Mesothelial cell of epicardium (in vitro differentiated cells): ENCODE results near the gene GEMIN2. TPM values are rescaled to one million over a fixed set of nuclear protein-coding genes. Genes with fewer than 3 reads are reported as not detected.
A peak's percentile ranks its signal among the peaks of the same experiment; 100 is the strongest.
"Not testable (repeated sequence)": the region's sequence is repeated elsewhere in the genome, so short reads cannot be mapped to it uniquely, and the experiment has no call there.

Experiments used
- DNase-seq, 2 experiments: peaks; one replicate each; pipeline ENCODE4 v3.0.0; 2021; ENCODE audit warnings: low spot score in 2 of 2; ENCODE audit not compliant: unreplicated experiment in 2 of 2
- H3K27ac Mint-ChIP-seq: 2 replicates; pipeline ENCODE4 v1.8.0; 2021; ENCODE audit warnings: mixed read lengths
- H3K27me3 Mint-ChIP-seq: 2 replicates; pipeline ENCODE4 v1.8.0; 2021; ENCODE audit warnings: low read depth, mixed read lengths
- H3K36me3 Mint-ChIP-seq: 2 replicates; pipeline ENCODE4 v1.8.0; 2021; ENCODE audit warnings: mixed read lengths
- H3K4me1 Mint-ChIP-seq: 2 replicates; pipeline ENCODE4 v1.8.0; 2021; ENCODE audit warnings: mixed read lengths
- H3K4me3 Mint-ChIP-seq: 2 replicates; pipeline ENCODE4 v1.8.0; 2021; ENCODE audit warnings: mild to moderate bottlenecking, moderate library complexity, mixed read lengths
- H3K9me3 Mint-ChIP-seq: 2 replicates; pipeline ENCODE4 v1.8.0; 2021; ENCODE audit warnings: mixed read lengths
- CTCF ChIP-seq: fragments of 200-600 bp; sonication (generic); IDR thresholded peaks from one replicate; pipeline ENCODE4 v1.5.0; 2021; ENCODE audit warnings: antibody characterized with exemption; ENCODE audit not compliant: unreplicated experiment
- total RNA-seq: library from RNA; stranded (reverse); gene quantifications from 3 replicates; pipeline ENCODE4 v1.2.1, GENCODE V29; 2021

The GEMIN2 gene
- total RNA-seq, 1 donor from 2014 or later, result 13.9 TPM

- Mint-ChIP-seq H3K27me3 (no peaks in the 10 kb centered on the region), H3K36me3 (peaks cover 25% of the 10 kb centered on the region), H3K27ac (no peak overlapping the region), H3K4me1 (no peaks in the 10 kb centered on the region), H3K9me3 (no peaks in the 10 kb centered on the region), H3K4me3 (no peak overlapping the region)
- no peak for TF ChIP-seq CTCF
- DNase-seq, result no peak
Measured at GRCh38 chr14:39157491-39157890, 43.4 kb downstream of the GEMIN2 start.

- Mint-ChIP-seq H3K9me3 (no peaks in the 10 kb centered on the region), H3K27me3 (no peaks in the 10 kb centered on the region), H3K4me1 (no peaks in the 10 kb centered on the region), H3K36me3 (peaks cover 28% of the 10 kb centered on the region), H3K27ac (no peak overlapping the region), H3K4me3 (no peak overlapping the region)
- DNase-seq, result no peak
- TF ChIP-seq CTCF, result no peak
Measured at GRCh38 chr14:39158222-39158858, 44.2 kb downstream of the GEMIN2 start.

GRCh38 chr14:39160494-39160893, 46.4 kb downstream of the GEMIN2 start:
- H3K27ac Mint-ChIP-seq, result no peak overlapping the region
- H3K4me1 Mint-ChIP-seq, result no peaks in the 10 kb centered on the region
- H3K27me3 Mint-ChIP-seq, result no peaks in the 10 kb centered on the region
- H3K36me3 Mint-ChIP-seq, result peaks cover 32% of the 10 kb centered on the region
- H3K4me3 Mint-ChIP-seq, result no peak overlapping the region
- no peak for DNase-seq
- H3K9me3 Mint-ChIP-seq, result no peaks in the 10 kb centered on the region
- no peak for TF ChIP-seq CTCF

GRCh38 chr14:39167797-39168320, 53.7 kb downstream of the GEMIN2 start:
- Mint-ChIP-seq H3K4me3 (peak overlapping the region; percentile 83), H3K36me3 (peaks cover 14% of the 10 kb centered on the region), H3K4me1 (peaks cover 22% of the 10 kb centered on the region)
- not testable (repeated sequence) for H3K27me3 Mint-ChIP-seq, H3K9me3 Mint-ChIP-seq, H3K27ac Mint-ChIP-seq, DNase-seq

GRCh38 chr14:39168591-39168990, 54.5 kb downstream of the GEMIN2 start:
- no peaks in the 10 kb centered on the region for H3K27me3 Mint-ChIP-seq
- peaks cover 11% of the 10 kb centered on the region for H3K36me3 Mint-ChIP-seq
- no peak for TF ChIP-seq CTCF
- peaks cover 22% of the 10 kb centered on the region for H3K4me1 Mint-ChIP-seq
- H3K4me3 Mint-ChIP-seq, result peak overlapping the region; percentile 83
- DNase-seq, result no peak
- H3K9me3 Mint-ChIP-seq, result no peaks in the 10 kb centered on the region
- peak overlapping the region; percentile 54 for H3K27ac Mint-ChIP-seq

GRCh38 chr14:39169541-39169900, 55.4 kb downstream of the GEMIN2 start:
- Mint-ChIP-seq H3K9me3 (no peaks in the 10 kb centered on the region), H3K36me3 (peaks cover 6% of the 10 kb centered on the region), H3K27me3 (no peaks in the 10 kb centered on the region), H3K4me1 (peaks cover 22% of the 10 kb centered on the region), H3K27ac (peak overlapping the region; percentile 94), H3K4me3 (peak overlapping the region; percentile 83)
- no peak for DNase-seq
- TF ChIP-seq CTCF, result no peak
